ENCODE data around the gene SETD7. TPM values are rescaled to one million over a fixed set of nuclear protein-coding genes. Genes with fewer than 3 reads are reported as not detected.
"Not testable (repeated sequence)": the region's sequence is repeated elsewhere in the genome, so short reads cannot be mapped to it uniquely, and the experiment has no call there.

The SETD7 gene
- total and polyA plus RNA-seq, 8 donors = 9.7 to 96.9 (median 31.5) TPM

- Histone ChIP-seq H3K4me1 (peaks cover 24 to 46% (median 38%) of the 10 kb centered on the region in 4 donors), H3K9me3 (no peaks in the 10 kb centered on the region), H3K4me3 (no peak overlapping the region), H3K27me3 (no peaks in the 10 kb centered on the region), H3K36me3 (no peaks in the 10 kb centered on the region), H3K27ac (peak overlapping the region in 2 of 5 donors; percentile 93 to 99)
- WGBS, 5 donors = 24 to 72% (median 43%) methylated on average over 1 of the region's 1 CpG
- TF ChIP-seq POLR2AphosphoS5 (IDR thresholded peaks at IDR 0.05) (no peak), POLR2A (IDR thresholded peaks at IDR 0.05) (no peak), EP300 (IDR thresholded peaks at IDR 0.05) (no peak)
- TF ChIP-seq, protein P1, sequence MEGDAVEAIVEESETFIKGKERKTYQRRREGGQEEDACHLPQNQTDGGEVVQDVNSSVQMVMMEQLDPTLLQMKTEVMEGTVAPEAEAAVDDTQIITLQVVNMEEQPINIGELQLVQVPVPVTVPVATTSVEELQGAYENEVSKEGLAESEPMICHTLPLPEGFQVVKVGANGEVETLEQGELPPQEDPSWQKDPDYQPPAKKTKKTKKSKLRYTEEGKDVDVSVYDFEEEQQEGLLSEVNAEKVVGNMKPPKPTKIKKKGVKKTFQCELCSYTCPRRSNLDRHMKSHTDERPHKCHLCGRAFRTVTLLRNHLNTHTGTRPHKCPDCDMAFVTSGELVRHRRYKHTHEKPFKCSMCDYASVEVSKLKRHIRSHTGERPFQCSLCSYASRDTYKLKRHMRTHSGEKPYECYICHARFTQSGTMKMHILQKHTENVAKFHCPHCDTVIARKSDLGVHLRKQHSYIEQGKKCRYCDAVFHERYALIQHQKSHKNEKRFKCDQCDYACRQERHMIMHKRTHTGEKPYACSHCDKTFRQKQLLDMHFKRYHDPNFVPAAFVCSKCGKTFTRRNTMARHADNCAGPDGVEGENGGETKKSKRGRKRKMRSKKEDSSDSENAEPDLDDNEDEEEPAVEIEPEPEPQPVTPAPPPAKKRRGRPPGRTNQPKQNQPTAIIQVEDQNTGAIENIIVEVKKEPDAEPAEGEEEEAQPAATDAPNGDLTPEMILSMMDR (IDR thresholded peaks at IDR 0.05) = no peak
- no peak for DNase-seq
- intact Hi-C loops (cut with DNase I; ENCODE audit: low total_unique reads) = no loop called here
These were observed 104.0 kb downstream of the SETD7 start for GRCh38 chr4:139451997-139452396.

DNA sequence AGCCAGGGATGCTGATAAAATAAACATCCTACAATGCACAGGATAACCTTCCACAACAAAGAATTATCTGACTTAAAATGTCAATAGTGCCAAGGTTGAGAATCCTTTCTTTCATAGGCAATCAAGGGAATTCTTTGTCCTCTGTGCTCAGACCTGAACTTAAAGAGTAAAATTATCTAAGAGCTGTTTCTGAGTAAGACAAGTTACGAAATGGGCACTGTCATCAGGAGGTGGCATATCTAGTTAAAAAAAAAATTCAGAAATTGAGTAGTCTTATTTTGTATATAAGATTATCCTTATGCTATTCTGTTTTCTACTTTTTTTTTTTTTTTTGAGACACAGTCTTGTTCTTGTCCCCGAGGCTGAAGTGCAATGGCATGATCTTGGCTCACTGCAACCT, 105.4 kb downstream of the SETD7 start:
- Histone ChIP-seq H3K9me3 (no peaks in the 10 kb centered on the region), H3K27ac (no peak overlapping the region), H3K27me3 (no peaks in the 10 kb centered on the region), H3K4me1 (peaks cover 17 to 32% (median 24%) of the 10 kb centered on the region in 4 donors), H3K4me3 (no peak overlapping the region), H3K36me3 (no peaks in the 10 kb centered on the region)
- DNase-seq = no peak
- TF ChIP-seq EP300 (IDR thresholded peaks at IDR 0.05) (no peak), POLR2A (IDR thresholded peaks at IDR 0.05) (no peak), POLR2AphosphoS5 (IDR thresholded peaks at IDR 0.05) (no peak)
- TF ChIP-seq, protein P1 (IDR thresholded peaks at IDR 0.05) = no peak
- intact Hi-C loops (cut with DNase I; ENCODE audit: low total_unique reads) = no loop called here
- WGBS, 5 donors = 91 to 100% (median 94%) methylated on average over 2 of the region's 2 CpGs

- H3K27ac ChIP-seq; H3K27me3 ChIP-seq; H3K9me3 ChIP-seq; intact Hi-C loops (cut with DNase I; ENCODE audit: low total_unique reads); H3K4me3 ChIP-seq; H3K36me3 ChIP-seq; DNase-seq: not testable (repeated sequence)
- peaks cover 2 to 12% (median 6%) of the 10 kb centered on the region in 4 donors for H3K4me1 ChIP-seq
- 85 to 99% (median 95%) methylated on average over 4 of the region's 4 CpGs for WGBS, 5 donors
These were observed 108.9 kb downstream of the SETD7 start for GRCh38 chr4:139447078-139447477.

Other genes with a start within 250 kb of the SETD7 start
- gene RAB33B, start 102.1 kb downstream of the SETD7 start, total RNA-seq = 10 to 100 TPM in 2 of 5 donors, 1 to 10 TPM in 2, not detected in 1; 1.2 to 19.6 (median 9.5) TPM
- 1 to 10 TPM; 2.7 to 4.1 (median 3.2) TPM for gene RAB33B, start 102.1 kb downstream of the SETD7 start, polyA plus RNA-seq
- 100 to 1,000 TPM in 1 of 5 donors, 10 to 100 TPM in 3, 1 to 10 TPM in 1; 7.6 to 153 (median 36.1) TPM for gene MGST2, start 109.6 kb upstream of the SETD7 start, total RNA-seq
- gene MGST2, start 109.6 kb upstream of the SETD7 start, polyA plus RNA-seq = 100 to 1,000 TPM in 1 of 3 donors, 10 to 100 TPM in 2; 46.1 to 271 (median 48.4) TPM

All from stomach (tissue), 9 donors.